H9 (cell line): ENCODE data around the gene PARVB. TPM values are rescaled to one million over a fixed set of nuclear protein-coding genes. Genes with fewer than 3 reads are reported as not detected.

Experiments used
- DNase-seq: peaks from one replicate; pipeline ENCODE4 v3.0.0-alpha.2; 2017
- H2AFZ ChIP-seq: one replicate; pipeline ENCODE4 v1.6.1; 2013; ENCODE audit warnings: mild to moderate bottlenecking, low read length, control low read depth, moderate library complexity
- H2AK5ac ChIP-seq: 2 replicates; pipeline ENCODE4 v1.6.1; 2013; ENCODE audit warnings: low read length, control low read depth, mixed read lengths; ENCODE audit not compliant: insufficient read length
- H2BK120ac ChIP-seq: one replicate; pipeline ENCODE4 v1.6.1; 2013; ENCODE audit warnings: low read depth, mild to moderate bottlenecking, low read length, control low read depth, inconsistent platforms; ENCODE audit not compliant: poor library complexity, severe bottlenecking
- H2BK12ac ChIP-seq: 2 replicates; pipeline ENCODE4 v1.6.1; 2013; ENCODE audit warnings: low read length, control low read depth, mixed read lengths, low read depth; ENCODE audit not compliant: insufficient read length
- H2BK15ac ChIP-seq: 2 replicates; pipeline ENCODE4 v1.6.1; 2013; ENCODE audit warnings: low read depth, low read length, control low read depth
- H2BK20ac ChIP-seq: one replicate; pipeline ENCODE4 v1.6.1; 2013; ENCODE audit warnings: low read depth, mild to moderate bottlenecking, low read length, control low read depth, inconsistent platforms; ENCODE audit not compliant: poor library complexity, severe bottlenecking
- H2BK5ac ChIP-seq: 2 replicates; pipeline ENCODE4 v1.6.1; 2013; ENCODE audit warnings: low read length, control low read depth, mixed read lengths; ENCODE audit not compliant: insufficient read length
- H3K14ac ChIP-seq: 2 replicates; pipeline ENCODE4 v1.6.1; 2013; ENCODE audit warnings: low read length, control low read depth; ENCODE audit not compliant: insufficient read depth
- H3K18ac ChIP-seq: 2 replicates; pipeline ENCODE4 v1.6.1; 2013; ENCODE audit warnings: low read depth, mild to moderate bottlenecking, mixed read lengths, low read length, control low read depth; ENCODE audit not compliant: insufficient read length
- H3K23ac ChIP-seq: 2 replicates; pipeline ENCODE4 v1.6.1; 2013; ENCODE audit warnings: low read length, control low read depth, mixed read lengths, low read depth; ENCODE audit not compliant: insufficient read length
- H3K23me2 ChIP-seq: 2 replicates; pipeline ENCODE4 v1.6.1; 2013; ENCODE audit warnings: low read depth, mild to moderate bottlenecking, mixed read lengths, low read length, control low read depth; ENCODE audit not compliant: insufficient read length, poor library complexity, severe bottlenecking
- H3K27ac ChIP-seq: 2 replicates; pipeline ENCODE4 v1.5.1; 2013; ENCODE audit warnings: low read length, control low read depth, mixed read lengths, low read depth; ENCODE audit not compliant: insufficient read length
- H3K27me3 ChIP-seq: 2 replicates; pipeline ENCODE4 v1.6.1; 2013; ENCODE audit warnings: low read length, control low read depth, inconsistent platforms; ENCODE audit not compliant: insufficient read depth
- H3K4ac ChIP-seq: 2 replicates; pipeline ENCODE4 v1.6.1; 2013; ENCODE audit warnings: low read depth, mild to moderate bottlenecking, control low read depth, inconsistent platforms, low read length, moderate library complexity
- H3K4me1 ChIP-seq: 2 replicates; pipeline ENCODE4 v1.6.1; 2013; ENCODE audit warnings: low read length, control low read depth, inconsistent platforms; ENCODE audit not compliant: insufficient read depth
- H3K4me2 ChIP-seq: 2 replicates; pipeline ENCODE4 v1.6.1; 2013; ENCODE audit warnings: low read length, control low read depth, mixed read lengths; ENCODE audit not compliant: insufficient read length, insufficient read depth
- H3K56ac ChIP-seq: 2 replicates; pipeline ENCODE4 v1.6.1; 2013; ENCODE audit warnings: low read depth, mild to moderate bottlenecking, mixed read lengths, low read length, control low read depth; ENCODE audit not compliant: insufficient read length
- H3K79me1 ChIP-seq: 2 replicates; pipeline ENCODE4 v1.6.1; 2013; ENCODE audit warnings: low read depth, mild to moderate bottlenecking, moderate library complexity, low read length, control low read depth, inconsistent platforms; ENCODE audit not compliant: insufficient read depth, poor library complexity, severe bottlenecking
- H3K79me2 ChIP-seq: 2 replicates; pipeline ENCODE4 v1.6.1; 2013; ENCODE audit warnings: low read length, control low read depth, inconsistent platforms; ENCODE audit not compliant: insufficient read depth
- H3K9ac ChIP-seq: 2 replicates; pipeline ENCODE4 v1.6.1; 2013; ENCODE audit warnings: low read length, control low read depth, mixed read lengths; ENCODE audit not compliant: insufficient read length; ENCODE audit errors: extremely low read depth
- H3K9me3 ChIP-seq: one replicate; pipeline ENCODE4 v1.6.1; 2013; ENCODE audit warnings: low read depth, low read length, inconsistent platforms; ENCODE audit not compliant: control insufficient read depth
- H3T11ph ChIP-seq: one replicate; pipeline ENCODE4 v1.6.1; 2013; ENCODE audit warnings: mild to moderate bottlenecking, low read length, control low read depth, inconsistent platforms
- H4K20me1 ChIP-seq: one replicate; pipeline ENCODE4 v1.6.1; 2013; ENCODE audit not compliant: control insufficient read depth, insufficient read length, insufficient read depth
- H4K5ac ChIP-seq: 2 replicates; pipeline ENCODE4 v1.6.1; 2013; ENCODE audit warnings: low read depth, mild to moderate bottlenecking, mixed read lengths, low read length, control low read depth; ENCODE audit not compliant: insufficient read length
- H4K8ac ChIP-seq: replicated peaks from 2 replicates; pipeline ENCODE4 v1.6.1; 2013; ENCODE audit warnings: low read length, control low read depth, mixed read lengths, low read depth; ENCODE audit not compliant: insufficient read length
- H4K91ac ChIP-seq: 2 replicates; pipeline ENCODE4 v1.6.1; 2013; ENCODE audit warnings: low read depth, mild to moderate bottlenecking, moderate library complexity, mixed read lengths, low read length, control low read depth; ENCODE audit not compliant: insufficient read length
- H3K27ac Mint-ChIP-seq, 3 experiments: 2 replicates in 2 of 3; 3 replicates in 1 of 3; pipeline ENCODE4 v1.8.0; 2020 to 2021; ENCODE audit warnings: mixed read lengths in 3 of 3, mild to moderate bottlenecking in 1 of 3, moderate library complexity in 1 of 3
- H3K27me3 Mint-ChIP-seq: 2 replicates; pipeline ENCODE4 v1.8.0; 2021; ENCODE audit warnings: low read depth, mild to moderate bottlenecking, moderate library complexity, mixed read lengths
- H3K36me3 Mint-ChIP-seq, 3 experiments: 2 replicates in 2 of 3; 3 replicates in 1 of 3; pipeline ENCODE4 v1.8.0; 2020 to 2021; ENCODE audit warnings: low read depth in 3 of 3, mixed read lengths in 3 of 3; ENCODE audit not compliant: insufficient read depth in 1 of 3
- H3K4me1 Mint-ChIP-seq, 2 experiments: 2 replicates each; pipeline ENCODE4 v1.8.0; 2020; ENCODE audit warnings: mixed read lengths in 2 of 2
- H3K4me3 Mint-ChIP-seq, 2 experiments: 2 replicates in 1 of 2; 3 replicates in 1 of 2; pipeline ENCODE4 v1.8.0; 2020 to 2021; ENCODE audit warnings: mild to moderate bottlenecking in 2 of 2, mixed read lengths in 2 of 2, moderate library complexity in 1 of 2
- H3K9me3 Mint-ChIP-seq, 2 experiments: 2 replicates in 1 of 2; 3 replicates in 1 of 2; pipeline ENCODE4 v1.8.0; 2020; ENCODE audit warnings: mild to moderate bottlenecking in 2 of 2, mixed read lengths in 2 of 2, moderate library complexity in 1 of 2
- WGBS: extraction: QIAGEN DNeasy Blood & Tissue Kit; methylation state at CpG from one replicate; pipeline ENCODE4 v1.1.7; 2013; ENCODE audit warnings: missing lambda C conversion rate, low lambda C conversion rate, mixed read lengths; ENCODE audit not compliant: insufficient read length; ENCODE audit errors: extremely low coverage; 5-methylcytosine and 5-hydroxymethylcytosine counted together
- total RNA-seq: library from RNA; stranded (reverse); gene quantifications from 2 replicates; pipeline ENCODE4 v1.2.1, GENCODE V29; 2021
- TF ChIP-seq, protein P1 (sequence below): fragments of 200-600 bp; sonication (generic); conservative IDR thresholded peaks from 3 replicates; pipeline ENCODE4 v1.8.0; 2021; ENCODE audit warnings: antibody characterized with exemption, mild to moderate bottlenecking

PARVB gene
- total RNA-seq, 1 experiment from 2014 or later, result 15.6 TPM

DNA sequence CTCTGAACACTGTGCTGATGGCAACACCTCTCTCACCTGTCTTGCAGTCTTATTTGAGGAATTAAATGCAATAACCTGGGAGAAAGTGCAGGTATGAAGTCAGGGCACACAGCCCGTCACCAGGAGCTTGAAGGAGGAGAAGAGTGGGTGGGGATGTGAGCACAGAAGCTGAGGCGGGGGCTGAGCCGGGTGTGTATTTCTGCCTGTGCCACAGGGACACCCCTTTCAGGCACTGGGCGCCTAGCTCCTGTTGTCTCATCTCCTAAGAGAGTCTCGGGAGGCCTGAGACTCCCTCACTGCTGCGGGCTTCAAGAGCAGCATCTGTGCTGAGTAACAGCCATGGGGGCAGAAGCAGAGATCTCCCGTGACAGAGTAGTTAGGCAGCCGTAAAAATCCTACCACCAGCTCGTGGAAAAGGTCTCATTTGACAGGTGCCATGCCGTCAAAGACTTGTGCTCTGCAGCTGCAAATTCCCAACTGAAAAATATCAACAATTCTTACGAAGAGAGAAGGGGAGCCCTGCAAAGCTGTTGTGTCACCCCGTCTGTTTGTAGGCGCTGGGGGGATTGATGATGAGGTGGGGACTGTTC lies 26.8 kb downstream of the PARVB start:
- no peak overlapping the region for H3K27ac Mint-ChIP-seq
- no peaks in the 10 kb centered on the region for H3K9me3 Mint-ChIP-seq
- Histone ChIP-seq H3K27ac (no peak overlapping the region), H3K18ac (no peak overlapping the region), H3K9me3 (no peaks in the 10 kb centered on the region), H3K56ac (no peak overlapping the region), H2AK5ac (no peak overlapping the region), H4K91ac (no peak overlapping the region), H4K5ac (no peak overlapping the region), H2BK5ac (no peak overlapping the region), H3T11ph (no peak overlapping the region), H3K4ac (no peak overlapping the region), H2BK12ac (no peak overlapping the region), H4K8ac (no peak overlapping the region), H2BK120ac (no peak overlapping the region), H2BK20ac (no peak overlapping the region), H3K14ac (no peak overlapping the region; the same call in 1 of the 2 replicates), H3K23ac (no peak overlapping the region), H3K4me1 (0 out of 2 replicates have a peak, but pooled peaks cover 2% of the 10 kb centered on the region), H3K27me3 (no peaks in the 10 kb centered on the region), H2AFZ (no peak overlapping the region), H2BK15ac (no peak overlapping the region), H4K20me1 (no peaks in the 10 kb centered on the region), H3K79me2 (no peaks in the 10 kb centered on the region), H3K79me1 (no peaks in the 10 kb centered on the region), H3K9ac (no peak overlapping the region), H3K23me2 (no peaks in the 10 kb centered on the region), H3K4me2 (no peak overlapping the region)
- no peak for DNase-seq
- no peak overlapping the region for H3K4me3 Mint-ChIP-seq
- peaks cover 4% of the 10 kb centered on the region for H3K27me3 Mint-ChIP-seq
- no CpG with 5 or more reads among the region's 13 CpGs for WGBS
- no peaks in the 10 kb centered on the region for H3K36me3 Mint-ChIP-seq
- H3K4me1 Mint-ChIP-seq, result peaks cover 26 to 36% of the 10 kb centered on the region in 2 experiments
- TF ChIP-seq, protein P1, sequence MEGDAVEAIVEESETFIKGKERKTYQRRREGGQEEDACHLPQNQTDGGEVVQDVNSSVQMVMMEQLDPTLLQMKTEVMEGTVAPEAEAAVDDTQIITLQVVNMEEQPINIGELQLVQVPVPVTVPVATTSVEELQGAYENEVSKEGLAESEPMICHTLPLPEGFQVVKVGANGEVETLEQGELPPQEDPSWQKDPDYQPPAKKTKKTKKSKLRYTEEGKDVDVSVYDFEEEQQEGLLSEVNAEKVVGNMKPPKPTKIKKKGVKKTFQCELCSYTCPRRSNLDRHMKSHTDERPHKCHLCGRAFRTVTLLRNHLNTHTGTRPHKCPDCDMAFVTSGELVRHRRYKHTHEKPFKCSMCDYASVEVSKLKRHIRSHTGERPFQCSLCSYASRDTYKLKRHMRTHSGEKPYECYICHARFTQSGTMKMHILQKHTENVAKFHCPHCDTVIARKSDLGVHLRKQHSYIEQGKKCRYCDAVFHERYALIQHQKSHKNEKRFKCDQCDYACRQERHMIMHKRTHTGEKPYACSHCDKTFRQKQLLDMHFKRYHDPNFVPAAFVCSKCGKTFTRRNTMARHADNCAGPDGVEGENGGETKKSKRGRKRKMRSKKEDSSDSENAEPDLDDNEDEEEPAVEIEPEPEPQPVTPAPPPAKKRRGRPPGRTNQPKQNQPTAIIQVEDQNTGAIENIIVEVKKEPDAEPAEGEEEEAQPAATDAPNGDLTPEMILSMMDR, result no peak
